NCI-H1436 (cell line): Measurements from ENCODE around the gene MYO1C.
"Not testable (repeated sequence)": the region's sequence is repeated elsewhere in the genome, so short reads cannot be mapped to it uniquely, and the experiment has no call there.

ENCODE experiments used
- DNase-seq: peaks from one replicate; lab custom pipeline; 2025; lab: John Stamatoyannopoulos, UW

Gene MYO1C

GRCh38 chr17:1464186-1464585, 28.3 kb downstream of the MYO1C start:
- no peak for DNase-seq

GRCh38 chr17:1462164-1463112, 30.0 kb downstream of the MYO1C start:
- DNase-seq: peak; percentile 11

DNA sequence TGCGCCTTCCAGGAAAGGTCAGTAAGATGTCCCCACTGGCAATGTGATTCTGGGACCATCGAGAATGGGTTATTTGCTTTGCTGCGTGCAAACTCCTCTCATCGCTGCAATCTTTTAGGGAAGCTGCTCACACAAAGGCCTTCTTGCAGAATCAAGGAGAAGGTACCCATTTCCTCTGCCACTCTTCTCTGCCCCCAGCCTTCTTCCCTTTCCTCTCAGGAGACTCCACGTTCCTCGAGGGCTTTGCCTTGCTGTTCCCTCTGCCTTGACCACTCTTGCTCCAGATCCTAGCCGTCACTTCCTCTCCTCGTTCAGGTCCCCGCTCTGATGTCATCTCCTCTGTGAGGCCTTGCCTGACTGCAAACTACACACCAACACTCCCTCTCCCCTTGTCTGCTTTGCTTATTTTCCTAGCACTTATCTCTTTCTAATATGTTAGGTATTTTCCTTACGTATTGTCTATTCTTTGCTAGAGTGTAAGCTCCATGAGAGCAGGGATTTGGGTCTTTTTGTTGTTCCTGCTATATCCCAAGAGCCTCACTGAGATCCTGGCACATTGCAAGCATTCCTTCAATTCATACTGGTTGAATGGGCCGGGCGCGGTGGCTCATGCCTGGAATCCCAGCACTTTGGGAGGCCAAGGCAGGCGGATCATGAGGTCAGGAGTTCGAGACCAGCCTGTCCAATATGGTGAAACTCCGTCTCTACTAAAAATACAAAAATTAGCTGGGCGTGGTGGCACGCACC, 31.1 kb downstream of the MYO1C start:
- DNase-seq: no peak

GRCh38 chr17:1460233-1460632, 32.3 kb downstream of the MYO1C start:
- no peak for DNase-seq

DNA sequence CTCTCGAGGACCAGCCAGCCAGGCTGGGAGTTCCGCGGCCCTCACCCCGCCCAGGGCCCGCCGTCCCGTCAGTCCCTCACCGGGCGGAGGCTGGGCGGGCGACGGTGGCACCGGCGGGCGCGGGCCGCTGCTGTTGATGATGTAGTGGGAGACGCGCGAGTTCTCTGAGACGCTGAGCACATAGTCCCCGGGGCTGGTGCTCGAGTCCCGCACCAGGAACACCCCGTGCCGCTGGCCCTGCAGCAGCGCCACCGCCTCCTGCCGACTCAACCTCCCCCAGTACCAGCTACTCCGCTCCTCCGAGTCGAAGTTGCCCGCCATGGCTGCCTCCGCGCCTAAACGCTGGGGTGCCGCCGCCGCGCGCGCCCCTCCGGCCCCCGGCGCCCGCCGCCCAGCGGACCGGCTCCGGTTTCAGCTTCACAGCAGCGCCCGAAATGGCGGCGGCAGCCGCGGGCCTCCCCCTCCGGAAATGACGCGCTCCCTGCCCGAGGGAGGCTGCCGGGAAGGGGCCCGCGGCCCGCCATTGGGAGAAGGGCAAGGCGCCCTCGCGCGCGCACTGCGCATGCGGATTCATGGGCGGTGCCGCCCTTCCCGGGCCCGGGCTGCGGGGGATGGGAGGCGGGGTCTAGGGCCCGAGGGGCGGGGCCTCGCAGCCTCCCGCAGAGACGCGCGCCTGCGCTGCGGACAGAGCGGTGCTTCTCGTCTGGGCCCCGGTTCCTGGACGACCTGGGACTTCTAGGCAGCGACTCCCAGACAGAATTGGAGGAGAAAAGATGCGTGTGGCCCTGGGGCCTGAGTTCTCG, 36.5 kb downstream of the MYO1C start, which contains the start of gene CRK:
TSS of gene CRK (minus strand) at position 436 of the 803 bp plus-strand sequence. CDS start at position 321, 115 bp downstream.
- peak; percentile 96 for DNase-seq

DNA sequence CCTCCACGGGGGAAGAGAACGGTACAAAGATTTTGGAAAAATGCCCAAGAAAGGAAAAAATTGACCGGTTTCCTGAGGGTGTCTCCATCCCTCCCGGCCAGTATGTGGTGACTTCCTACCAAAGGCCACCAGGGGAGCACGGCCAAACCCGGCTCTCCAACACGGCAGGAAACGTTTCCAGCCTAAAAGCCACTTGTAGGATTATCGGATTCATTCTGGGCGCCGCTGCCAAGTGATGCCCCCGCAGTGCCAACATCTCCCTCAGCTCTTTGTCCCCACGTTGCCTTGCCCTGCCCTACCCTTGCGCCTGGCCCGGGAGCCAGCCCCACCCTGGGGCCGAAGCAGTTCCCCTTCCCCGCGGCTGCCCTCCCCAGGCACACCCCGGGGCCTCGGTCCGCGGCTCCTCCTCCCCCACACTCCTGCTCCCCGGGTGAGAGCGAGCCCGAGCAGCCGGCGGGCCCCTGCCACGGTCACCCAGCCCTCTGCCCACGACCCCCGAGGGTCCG, 37.1 kb downstream of the MYO1C start:
- DNase-seq: peak; percentile 34

- DNase-seq: no peak
Measured at GRCh38 chr17:1454541-1454940, 37.9 kb downstream of the MYO1C start.

DNA sequence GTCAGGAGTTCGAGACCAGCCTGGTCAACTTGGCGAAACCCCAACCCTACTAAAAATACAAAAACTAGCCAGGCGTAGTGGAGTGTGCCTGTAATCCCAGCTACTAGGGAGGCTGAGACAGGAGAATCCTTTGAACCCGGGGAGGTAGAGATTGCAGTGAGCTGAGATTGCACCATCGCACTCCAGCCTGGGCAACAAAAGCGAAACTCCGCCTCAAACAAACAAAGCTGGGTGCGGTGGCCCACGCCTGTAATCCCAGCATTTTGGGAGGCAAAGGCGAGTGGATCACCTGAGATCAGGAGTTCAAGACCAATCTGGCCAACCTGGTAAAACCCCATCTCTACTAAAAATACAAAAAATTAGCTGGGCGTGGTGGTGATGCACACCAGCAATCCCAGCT, 38.8 kb downstream of the MYO1C start:
- not testable (repeated sequence) for DNase-seq

- no peak for DNase-seq
Measured at GRCh38 chr17:1452836-1453235, 39.6 kb downstream of the MYO1C start.

- not testable (repeated sequence) for DNase-seq
Measured at GRCh38 chr17:1450261-1450660, 42.2 kb downstream of the MYO1C start.

GRCh38 chr17:1449412-1449967, 43.0 kb downstream of the MYO1C start:
- no peak for DNase-seq

DNA sequence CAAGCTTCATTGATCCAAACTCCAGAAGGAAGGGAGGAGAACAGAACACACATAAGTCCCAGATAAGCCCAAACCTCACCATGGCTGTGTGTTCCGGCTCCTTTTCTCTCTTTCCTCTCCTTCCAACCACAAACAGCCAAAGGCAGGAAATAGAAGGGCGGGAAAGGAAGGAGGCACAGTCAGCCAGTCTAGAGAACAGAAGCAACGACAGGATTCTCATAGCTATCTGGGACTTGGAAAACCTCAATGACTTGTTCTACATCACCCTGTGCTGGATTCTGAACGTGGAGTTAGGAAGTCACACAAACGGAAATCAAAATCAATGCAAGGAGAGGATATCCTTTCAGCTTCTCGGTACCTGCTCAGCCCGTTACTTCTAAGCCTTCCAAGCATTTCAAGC, 45.4 kb downstream of the MYO1C start:
- DNase-seq: no peak

- no peak for DNase-seq
Measured at GRCh38 chr17:1446201-1446600, 46.3 kb downstream of the MYO1C start.

DNA sequence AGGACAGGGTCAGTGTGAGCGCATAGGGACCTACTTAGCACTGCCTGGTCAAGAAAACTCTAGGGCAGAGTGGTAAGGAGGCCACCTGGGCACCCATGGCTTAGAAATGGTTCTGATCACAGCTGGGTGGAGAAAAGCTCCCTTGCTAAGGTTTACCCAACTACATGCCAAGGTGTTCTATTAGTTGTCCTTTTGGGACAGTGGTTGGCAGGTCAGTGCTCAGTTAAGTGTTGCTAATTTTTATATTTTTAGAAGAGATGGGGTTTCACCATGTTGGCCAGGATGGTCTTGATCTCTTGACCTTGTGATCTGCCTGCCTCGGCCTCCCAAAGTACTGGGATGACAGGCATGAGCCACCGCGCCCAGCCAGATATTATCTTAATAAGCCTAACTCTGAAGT, 46.8 kb downstream of the MYO1C start:
- DNase-seq: not testable (repeated sequence)

- DNase-seq: not testable (repeated sequence)
Measured at GRCh38 chr17:1442721-1443120, 49.8 kb downstream of the MYO1C start.

- DNase-seq: no peak
Measured at GRCh38 chr17:1442187-1442586, 50.3 kb downstream of the MYO1C start.

DNA sequence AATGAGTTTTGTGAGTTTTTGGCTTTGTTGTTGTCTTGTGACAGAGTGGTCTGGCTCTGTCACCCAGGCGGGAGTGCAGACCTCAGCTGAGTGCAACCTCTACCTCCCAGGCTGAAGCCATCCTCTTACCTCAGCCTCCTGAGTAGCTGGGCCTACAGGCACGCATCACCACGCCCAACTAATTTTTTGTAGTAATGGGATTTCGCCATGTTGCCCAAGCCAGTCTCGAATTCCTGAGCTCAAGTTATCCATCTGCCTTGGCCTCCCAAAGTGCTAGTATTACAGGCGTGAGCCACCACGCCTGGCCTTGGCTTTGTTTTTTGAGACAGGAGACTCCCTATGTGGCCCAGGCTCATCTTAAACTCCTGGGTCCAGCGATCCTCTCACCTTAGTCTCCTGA, 51.6 kb downstream of the MYO1C start:
- no peak for DNase-seq

- DNase-seq: no peak
Measured at GRCh38 chr17:1438593-1439083, 53.8 kb downstream of the MYO1C start.

DNA sequence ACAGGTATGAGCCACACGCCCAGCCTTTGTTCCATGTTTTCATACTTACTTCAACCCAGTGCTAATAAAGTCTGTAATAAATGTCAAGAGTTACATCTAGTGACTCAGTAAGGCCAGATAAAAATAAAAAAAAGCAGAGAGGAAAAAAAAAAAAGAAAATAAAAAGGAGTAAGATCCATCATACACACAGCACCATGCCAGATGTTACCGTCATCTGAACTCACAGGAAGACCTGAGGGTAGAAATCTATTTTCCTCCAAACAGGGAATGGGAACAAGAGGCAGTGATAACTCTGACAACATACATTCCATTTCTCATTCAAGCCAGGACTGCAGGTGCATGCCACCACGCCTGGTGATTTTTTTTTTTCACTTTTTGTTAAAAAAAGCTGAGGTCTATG, 57.2 kb downstream of the MYO1C start:
- DNase-seq: no peak

GRCh38 chr17:1434150-1434549, 58.3 kb downstream of the MYO1C start:
- DNase-seq: no peak

- no peak for DNase-seq
Measured at GRCh38 chr17:1431631-1432104, 60.8 kb downstream of the MYO1C start.
